A673 (cell line): ENCODE measurements around the gene FAM167B. TPM values are rescaled to one million over a fixed set of nuclear protein-coding genes. Genes with fewer than 3 reads are reported as not detected.
"Not testable (repeated sequence)": the region's sequence is repeated elsewhere in the genome, so short reads cannot be mapped to it uniquely, and the experiment has no call there.

Source experiments
- BruUV-seq: library from RNA; stranded (reverse); fragments of 400-500 nt; replicated peaks from 2 replicates; lab custom pipeline; 2021; lab: Mats Ljungman, UMichigan
- CTCF ChIA-PET: fragments of 300-600 bp; sonication (Branson Sonifier 250); formaldehyde crosslinking; loops from one replicate; lab custom pipeline; 2022; ENCODE audit warnings: antibody characterized with exemption; lab: Charles Lee
- POLR2A ChIA-PET: fragments of 300-600 bp; sonication (Branson Sonifier 250); formaldehyde crosslinking; loops from one replicate; lab custom pipeline; 2022; ENCODE audit warnings: antibody characterized with exemption; ENCODE audit not compliant: low non-redundant PET; lab: Charles Lee
- DNase-seq: peaks from one replicate; pipeline ENCODE4 v3.0.0-alpha.2; 2015; ENCODE audit warnings: low spot score
- H3K27ac ChIP-seq: fragments of 200-600 bp; sonication (generic); 2 replicates; pipeline ENCODE4 v1.5.1; 2016; ENCODE audit warnings: mixed run types, low read depth, mild to moderate bottlenecking, mixed read lengths, antibody characterized with exemption, low read length; ENCODE audit not compliant: poor library complexity, severe bottlenecking
- H3K27me3 ChIP-seq: fragments of 200-600 bp; sonication (generic); replicated peaks from 2 replicates; pipeline ENCODE4 v1.6.1; 2017; ENCODE audit warnings: mixed run types, low read depth, mild to moderate bottlenecking, mixed read lengths, antibody characterized with exemption, low read length; ENCODE audit not compliant: insufficient read depth, poor library complexity
- H3K36me3 ChIP-seq: fragments of 200-600 bp; sonication (generic); 2 replicates; pipeline ENCODE4 v1.6.1; 2016; ENCODE audit warnings: mixed run types, mild to moderate bottlenecking, mixed read lengths, antibody characterized with exemption, low read length; ENCODE audit not compliant: insufficient read depth, poor library complexity, severe bottlenecking
- H3K4me1 ChIP-seq: fragments of 200-600 bp; sonication (generic); 2 replicates; pipeline ENCODE4 v1.6.1; 2017; ENCODE audit warnings: mixed run types, mild to moderate bottlenecking, mixed read lengths, antibody characterized with exemption, low read length; ENCODE audit not compliant: insufficient read depth, poor library complexity, severe bottlenecking
- H3K4me3 ChIP-seq: fragments of 200-600 bp; sonication (generic); 2 replicates; pipeline ENCODE4 v1.5.1; 2016; ENCODE audit warnings: low read depth, mixed run types, mild to moderate bottlenecking, mixed read lengths, low read length; ENCODE audit not compliant: poor library complexity, severe bottlenecking
- H3K9me3 ChIP-seq: fragments of 200-600 bp; sonication (generic); 2 replicates; pipeline ENCODE4 v1.6.1; 2016; ENCODE audit warnings: mixed run types, low read depth, mild to moderate bottlenecking, mixed read lengths, antibody characterized with exemption, low read length; ENCODE audit not compliant: poor library complexity, severe bottlenecking
- EZH2 ChIP-seq: fragments of 200-600 bp; sonication (generic); IDR thresholded peaks from 2 replicates; pipeline ENCODE4 v1.6.1; 2017; ENCODE audit warnings: borderline replicate concordance, low read depth, mild to moderate bottlenecking, mixed read lengths, antibody characterized with exemption, low read length; ENCODE audit not compliant: poor library complexity, severe bottlenecking
- intact Hi-C: fragments of 100-400 bp; cut with micrococcal nuclease; formaldehyde crosslinking; loops from one replicate; pipeline ENCODE4 v1.10.0; 2022; ENCODE audit not compliant: unreplicated experiment
- total RNA-seq: library from RNA; stranded (reverse); gene quantifications from 2 replicates; pipeline ENCODE4 v1.2.3, GENCODE V29; 2021

FAM167B gene
- total RNA-seq, 1 experiment from 2014 or later, result not detected

DNA sequence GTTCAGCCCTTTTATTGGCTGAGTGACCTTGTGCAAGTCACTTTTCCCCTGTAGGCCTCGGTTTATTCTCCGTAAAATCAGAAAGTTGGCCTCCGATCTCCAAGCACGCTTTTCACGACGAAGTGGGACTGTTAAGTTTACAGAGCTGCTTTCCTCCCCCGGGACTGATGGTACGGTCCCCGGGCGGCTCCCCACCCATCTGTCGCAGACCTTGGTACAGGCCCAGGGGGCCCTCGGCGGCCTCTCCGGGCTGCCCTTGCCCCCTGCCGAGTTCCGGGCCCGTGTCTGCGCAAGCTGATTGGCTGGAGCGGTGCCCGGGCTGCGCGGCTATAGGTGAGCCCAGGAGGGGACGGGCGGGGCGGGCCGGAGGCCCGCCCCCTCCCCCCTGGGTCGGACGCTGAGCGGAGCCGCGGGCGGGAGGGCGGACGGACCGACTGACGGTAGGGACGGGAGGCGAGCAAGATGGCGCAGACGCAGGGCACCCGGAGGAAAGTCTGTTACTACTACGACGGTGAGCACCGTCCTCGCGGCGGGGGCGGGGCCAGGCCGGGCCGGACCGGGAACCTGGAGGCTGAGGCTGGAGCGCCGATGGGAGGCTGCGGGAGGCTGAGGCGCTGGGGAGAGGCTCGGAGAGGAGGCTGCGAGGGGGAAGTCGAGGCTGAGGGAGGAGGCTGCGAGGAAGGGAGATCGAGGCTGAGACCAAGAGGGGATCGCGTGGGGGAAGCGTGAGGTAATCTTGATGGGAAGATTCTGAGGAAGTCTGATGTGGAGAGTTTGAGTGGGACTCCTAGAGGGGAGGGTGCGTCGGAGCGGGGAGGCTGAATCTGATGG is 44.9 kb downstream of the FAM167B start, which contains the start of gene HDAC1:
TSS of gene HDAC1 (plus strand) at position 376 of the 831 bp plus-strand sequence. CDS start at position 463, 87 bp downstream.
- TF ChIP-seq EZH2, result no peak
- H3K27me3 ChIP-seq, result no peaks in the 10 kb centered on the region
- BruUV-seq, result no TSS peak
- ChIA-PET CTCF (interaction anchor here (0.6 kb wide), 1 partner anchor 44 kb away, joined by 7 read pairs; the partner anchor contains the start of gene MARCKSL1), POLR2A (interaction anchor here (0.6 kb wide), 1 partner anchor 151 kb away, joined by 3 read pairs; no protein-coding TSS in a partner anchor)
- H3K4me1 ChIP-seq, result peaks cover 22% of the 10 kb centered on the region
- intact Hi-C loops, result no loop called here
- H3K36me3 ChIP-seq, result no peaks in the 10 kb centered on the region
- H3K27ac ChIP-seq, result peak within 1 kb of the TSS; percentile 90
- peak; percentile 98 for DNase-seq
- H3K4me3 ChIP-seq, result peak within 1 kb of the TSS; percentile 98
- H3K9me3 ChIP-seq, result no peaks in the 10 kb centered on the region

DNA sequence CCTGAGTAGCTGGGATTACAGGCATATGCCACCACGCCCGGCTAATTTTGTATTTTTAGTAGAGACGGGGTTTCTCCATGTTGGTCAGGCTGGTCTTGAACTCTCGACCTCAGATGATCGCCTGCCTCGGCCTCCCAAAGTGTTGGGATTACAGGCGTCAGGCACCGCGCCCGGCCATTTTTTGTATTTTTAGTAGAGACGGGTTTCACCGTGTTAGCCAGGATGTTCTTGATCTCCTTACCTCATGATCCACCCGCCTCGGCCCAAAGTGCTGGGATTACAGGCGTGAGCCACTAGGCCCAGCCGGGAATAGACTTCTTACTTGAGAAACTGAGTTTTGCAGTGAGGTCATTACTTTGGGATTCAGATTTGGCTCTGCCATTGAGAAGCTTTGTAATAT is 51.2 kb downstream of the FAM167B start:
- POLR2A ChIA-PET, H3K9me3 ChIP-seq, H3K4me1 ChIP-seq, H3K27me3 ChIP-seq, CTCF ChIA-PET, intact Hi-C loops, H3K27ac ChIP-seq, H3K4me3 ChIP-seq, BruUV-seq, DNase-seq: not testable (repeated sequence)
- H3K36me3 ChIP-seq, result peaks cover 12% of the 10 kb centered on the region

Other genes with a start within 250 kb of the FAM167B start
- 226 and 236 TPM in 2 replicates for gene KHDRBS1, start 233.4 kb upstream of the FAM167B start, total RNA-seq
- gene TMEM39B, start 174.3 kb upstream of the FAM167B start, total RNA-seq, result 30.4 and 32.4 TPM in 2 replicates
- gene KPNA6, start 139.2 kb upstream of the FAM167B start, total RNA-seq, result 96.8 and 97.4 TPM in 2 replicates
- 62.3 and 62.7 TPM in 2 replicates for gene TXLNA, start 67.5 kb upstream of the FAM167B start, total RNA-seq
- gene CCDC28B, start 46.6 kb upstream of the FAM167B start, total RNA-seq, result 15.6 and 22.4 TPM in 2 replicates
- 7.2 and 7.9 TPM in 2 replicates for gene IQCC, start 41.6 kb upstream of the FAM167B start, total RNA-seq
- not detected in 2 replicates for gene DCDC2B, start 38.1 kb upstream of the FAM167B start, total RNA-seq
- 15.4 TPM in 2 replicates for gene TMEM234, start 24.9 kb upstream of the FAM167B start, total RNA-seq
- 298 and 303 TPM in 2 replicates for gene EIF3I, start 24.8 kb upstream of the FAM167B start, total RNA-seq
- not detected in 2 replicates for gene LCK, start 4.0 kb downstream of the FAM167B start, total RNA-seq
- 192 and 195 TPM in 2 replicates for gene HDAC1, start 44.9 kb downstream of the FAM167B start, total RNA-seq
- gene MARCKSL1, start 89.0 kb downstream of the FAM167B start, total RNA-seq, result 425 and 445 TPM in 2 replicates
- 4.7 and 5.2 TPM in 2 replicates for gene FAM229A, start 115.3 kb downstream of the FAM167B start, total RNA-seq
- gene TSSK3, start 115.3 kb downstream of the FAM167B start, total RNA-seq, result 3.9 and 4.3 TPM in 2 replicates
- gene BSDC1, start 147.2 kb downstream of the FAM167B start, total RNA-seq, result 47.4 and 48.0 TPM in 2 replicates
- 0.06 and 0.17 TPM in 2 replicates for gene ZBTB8B, start 217.8 kb downstream of the FAM167B start, total RNA-seq